H1 (cell line): ENCODE data around the gene GDF15. TPM values are rescaled to one million over a fixed set of nuclear protein-coding genes. Genes with fewer than 3 reads are reported as not detected.

Experiments
- CTCF ChIA-PET: fragments of 300-600 bp; sonication (Branson Sonifier 250); formaldehyde crosslinking; loops from one replicate; lab custom pipeline; 2021; ENCODE audit not compliant: partially characterized antibody; lab: Charles Lee
- POLR2A ChIA-PET: fragments of 300-600 bp; sonication (Branson Sonifier 250); formaldehyde crosslinking; loops from one replicate; lab custom pipeline; 2021; ENCODE audit warnings: inconsistent platforms; ENCODE audit not compliant: partially characterized antibody; lab: Charles Lee
- DNase-seq, 2 experiments: peaks; one replicate each; pipeline versions ENCODE4 v3.0.0 to v3.0.0-alpha.2; 2010 to 2022; ENCODE audit warnings: low spot score in 2 of 2, low read depth in 1 of 2, mixed read lengths in 1 of 2
- FAIRE-seq: peaks from 2 replicates; lab custom pipeline; 2011; peaks lifted over from hg19 to GRCh38; lab: Jason Lieb, UNC
- H2AFZ ChIP-seq: 2 replicates; pipeline ENCODE4 v1.8.1; 2012; ENCODE audit warnings: low read length, inconsistent platforms
- H2AK5ac ChIP-seq: 2 replicates; pipeline ENCODE4 v1.6.1; 2013; ENCODE audit warnings: low read depth, low read length
- H2BK120ac ChIP-seq: replicated peaks from 2 replicates; pipeline ENCODE3; 2013; ENCODE audit warnings: low read depth, low read length, inconsistent platforms
- H2BK12ac ChIP-seq: 2 replicates; pipeline ENCODE4 v1.6.1; 2013; ENCODE audit warnings: low read depth, low read length
- H2BK15ac ChIP-seq: 2 replicates; pipeline ENCODE4 v1.6.1; 2013; ENCODE audit warnings: low read length
- H2BK20ac ChIP-seq: 2 replicates; pipeline ENCODE4 v1.6.1; 2013; ENCODE audit warnings: low read length
- H2BK5ac ChIP-seq: 2 replicates; pipeline ENCODE4 v1.6.1; 2013; ENCODE audit warnings: low read depth, low read length
- H3K14ac ChIP-seq: 2 replicates; pipeline ENCODE4 v1.6.1; 2013; ENCODE audit warnings: inconsistent platforms; ENCODE audit not compliant: insufficient read length
- H3K18ac ChIP-seq: 2 replicates; pipeline ENCODE4 v1.6.1; 2013; ENCODE audit warnings: low read length; ENCODE audit errors: extremely low read depth
- H3K23ac ChIP-seq: 2 replicates; pipeline ENCODE4 v1.6.1; 2013; ENCODE audit warnings: inconsistent platforms; ENCODE audit not compliant: insufficient read length
- H3K23me2 ChIP-seq: 2 replicates; pipeline ENCODE4 v1.6.1; 2013; ENCODE audit warnings: low read depth, low read length
- H3K27ac ChIP-seq: 2 replicates; pipeline ENCODE4 v1.6.1; 2011; ENCODE audit warnings: low read depth, low read length, inconsistent platforms
- H3K27me3 ChIP-seq, 4 experiments: replicated peaks in 1 of 4; 1 replicate in 1 of 4; 2 replicates in 3 of 4; pipeline versions ENCODE4 v1.6.1 to v1.8.1; 2011 to 2013; ENCODE audit warnings: low read length in 3 of 4, mild to moderate bottlenecking in 3 of 4, inconsistent platforms in 2 of 4, mixed read lengths in 2 of 4, moderate library complexity in 1 of 4; ENCODE audit not compliant: control insufficient read depth in 3 of 4, insufficient read depth in 3 of 4; ENCODE audit errors: extremely low read depth in 1 of 4
- H3K36me3 ChIP-seq, 4 experiments: 2 replicates each; pipeline versions ENCODE4 v1.6.1 to v1.8.1; 2011 to 2013; ENCODE audit warnings: mild to moderate bottlenecking in 4 of 4, low read length in 3 of 4, moderate library complexity in 2 of 4, control low read depth in 1 of 4, inconsistent platforms in 1 of 4; ENCODE audit not compliant: insufficient read depth in 4 of 4, control insufficient read depth in 2 of 4
- H3K4ac ChIP-seq: replicated peaks from 2 replicates; pipeline ENCODE3; 2013; ENCODE audit warnings: low read length, low read depth, mixed read lengths, inconsistent platforms; ENCODE audit not compliant: insufficient read length
- H3K4me1 ChIP-seq, 4 experiments: replicated peaks in 1 of 4; 1 replicate in 1 of 4; 2 replicates in 3 of 4; pipeline versions ENCODE4 v1.6.1 to v1.8.1; 2011 to 2013; ENCODE audit warnings: low read length in 3 of 4, inconsistent platforms in 2 of 4, mixed read lengths in 1 of 4; ENCODE audit not compliant: insufficient read depth in 4 of 4, control insufficient read depth in 3 of 4
- H3K4me2 ChIP-seq, 2 experiments: 2 replicates each; pipeline versions ENCODE4 v1.6.1 to v1.8.1; 2011 to 2013; ENCODE audit warnings: low read depth in 2 of 2, low read length in 2 of 2, control low read depth in 1 of 2, inconsistent platforms in 1 of 2, mild to moderate bottlenecking in 1 of 2; ENCODE audit not compliant: insufficient read depth in 1 of 2
- H3K4me3 ChIP-seq, 4 experiments: fragments of 200-600, 300-600 bp in 1 of 4; sonication (generic), shearing (Covaris generic), sonication (Bioruptor Twin) in 1 of 4; 2 replicates each; pipeline versions ENCODE4 v1.5.1 to v1.8.1; 2011 to 2016; ENCODE audit warnings: low read length in 4 of 4, low read depth in 3 of 4, control low read depth in 2 of 4, inconsistent platforms in 2 of 4, mild to moderate bottlenecking in 2 of 4, mixed read lengths in 1 of 4, moderate library complexity in 1 of 4; ENCODE audit not compliant: insufficient read depth in 2 of 4; ENCODE audit errors: extremely low read depth in 1 of 4
- H3K56ac ChIP-seq: replicated peaks from 2 replicates; pipeline ENCODE3; 2013; ENCODE audit warnings: low read depth, mild to moderate bottlenecking, mixed read lengths, low read length, inconsistent platforms; ENCODE audit not compliant: insufficient read length
- H3K79me1 ChIP-seq: 2 replicates; pipeline ENCODE4 v1.6.1; 2013; ENCODE audit warnings: low read depth, low read length, control low read depth
- H3K79me2 ChIP-seq, 2 experiments: 2 replicates each; pipeline versions ENCODE4 v1.6.1 to v1.8.1; 2012 to 2013; ENCODE audit warnings: low read length in 2 of 2, mild to moderate bottlenecking in 2 of 2, inconsistent platforms in 1 of 2; ENCODE audit not compliant: insufficient read depth in 2 of 2, control insufficient read depth in 1 of 2
- H3K9ac ChIP-seq, 4 experiments: replicated peaks in 1 of 4; 1 replicate in 1 of 4; 2 replicates in 3 of 4; pipeline versions ENCODE4 v1.6.1 to v1.8.1; 2011 to 2013; ENCODE audit warnings: low read depth in 3 of 4, low read length in 3 of 4, control low read depth in 2 of 4, mild to moderate bottlenecking in 2 of 4, moderate library complexity in 2 of 4, inconsistent platforms in 1 of 4; ENCODE audit errors: extremely low read depth in 1 of 4
- H3K9me3 ChIP-seq, 2 experiments: 2 replicates each; pipeline versions ENCODE4 v1.6.1 to v1.8.1; 2012 to 2013; ENCODE audit warnings: mild to moderate bottlenecking in 2 of 2, moderate library complexity in 2 of 2, control low read depth in 1 of 2, inconsistent platforms in 1 of 2, low read depth in 1 of 2, low read length in 1 of 2, mixed read lengths in 1 of 2; ENCODE audit not compliant: insufficient read depth in 2 of 2
- H4K20me1 ChIP-seq, 2 experiments: replicated peaks in 1 of 2; 2 replicates each; pipeline versions ENCODE3 to v1.8.1; 2011 to 2013; ENCODE audit warnings: inconsistent platforms in 2 of 2, low read length in 2 of 2, mild to moderate bottlenecking in 1 of 2; ENCODE audit not compliant: insufficient read depth in 2 of 2, control insufficient read depth in 1 of 2
- H4K5ac ChIP-seq: 2 replicates; pipeline ENCODE4 v1.6.1; 2013; ENCODE audit warnings: low read length, low read depth, mixed read lengths, inconsistent platforms; ENCODE audit not compliant: insufficient read length
- H4K8ac ChIP-seq: 2 replicates; pipeline ENCODE4 v1.8.0; 2013; ENCODE audit warnings: mild to moderate bottlenecking, moderate library complexity, low read length, inconsistent platforms; ENCODE audit not compliant: insufficient read depth; ENCODE audit errors: extremely low read depth
- H4K91ac ChIP-seq: replicated peaks from 2 replicates; pipeline ENCODE3; 2013; ENCODE audit warnings: low read length, mixed read lengths, inconsistent platforms; ENCODE audit not compliant: insufficient read length
- CREB1 ChIP-seq: IDR thresholded peaks from 2 replicates; pipeline ENCODE4 v1.6.1; 2012; ENCODE audit warnings: inconsistent platforms
- EP300 ChIP-seq, 2 experiments: IDR thresholded peaks; 1 replicate in 1 of 2; 2 replicates in 1 of 2; pipeline ENCODE4 v1.6.1; 2011 to 2012; ENCODE audit warnings: low read depth in 2 of 2, low read length in 2 of 2, mild to moderate bottlenecking in 2 of 2, borderline replicate concordance in 1 of 2, inconsistent platforms in 1 of 2, moderate library complexity in 1 of 2
- JUND ChIP-seq: IDR thresholded peaks from 2 replicates; pipeline ENCODE4 v1.6.1; 2011; ENCODE audit warnings: mild to moderate bottlenecking, improper control_type of control experiment, low read length
- NRF1 ChIP-seq: IDR thresholded peaks from 2 replicates; pipeline ENCODE4 v1.6.1; 2011; ENCODE audit warnings: mild to moderate bottlenecking, low read depth, low read length, improper control_type of control experiment
- RNF2 ChIP-seq: fragments of 200-900, 300-1000 bp; sonication (generic); IDR thresholded peaks from 2 replicates; pipeline ENCODE4 v1.7.1; 2016; ENCODE audit warnings: borderline replicate concordance, low read depth, mild to moderate bottlenecking, antibody characterized with exemption, low read length; ENCODE audit not compliant: poor library complexity, severe bottlenecking; ENCODE audit errors: missing control alignments
- SIN3A ChIP-seq, 2 experiments: IDR thresholded peaks in 1 of 2; conservative IDR thresholded peaks in 1 of 2; 2 replicates each; pipeline ENCODE4 v1.6.1; 2011 to 2012; ENCODE audit warnings: low read length in 2 of 2, improper control_type of control experiment in 1 of 2, low read depth in 1 of 2, mild to moderate bottlenecking in 1 of 2
- TAF1 ChIP-seq: IDR thresholded peaks from 2 replicates; pipeline ENCODE4 v1.6.1; 2011; ENCODE audit warnings: mild to moderate bottlenecking, low read depth, low read length
- WGBS, 2 experiments: shearing (Covaris generic) in 1 of 2; methylation state at CpG; one replicate each; pipeline versions ENCODE4 v1.1.6 to v1.1.7; 2013 to 2015; ENCODE audit warnings: low lambda C conversion rate in 2 of 2, mixed read lengths in 2 of 2, inconsistent platforms in 1 of 2, low coverage in 1 of 2, missing lambda C conversion rate in 1 of 2; ENCODE audit not compliant: insufficient replicate concordance in 2 of 2, insufficient coverage in 1 of 2, insufficient read length in 1 of 2; ENCODE audit errors: extremely low coverage in 1 of 2, missing lambda C conversion rate in 1 of 2; 5-methylcytosine and 5-hydroxymethylcytosine counted together
- polyA plus RNA-seq, 7 experiments: library from polyadenylated mRNA; depleted of rRNA in 3 of 7; stranded (reverse) in 5 of 7; unstranded in 2 of 7; fragments of >200 nt in 5 of 7; fragments of 200-250 nt in 2 of 7; gene quantifications; 1 replicate in 5 of 7; 2 replicates in 1 of 7; 4 replicates in 1 of 7; pipeline versions ENCODE4 v1.2.1 to v1.2.3, GENCODE V29; 2011 to 2013; ENCODE audit warnings: missing spikeins in 2 of 7, mixed read lengths in 2 of 7
- total RNA-seq: library from RNA; stranded (reverse); fragmentation: NEBNext Ultra II Directional; extraction: Animal tissue kit (Norgen Biotek cat#: 25700); gene quantifications from 2 replicates; pipeline ENCODE4 v1.2.1, GENCODE V29; 2021
- TF ChIP-seq, protein P1 (sequence below), 3 experiments: IDR thresholded peaks; 1 replicate in 2 of 3; 2 replicates in 1 of 3; pipeline versions ENCODE4 v1.5.1 to v1.6.1; 2011; ENCODE audit warnings: low read length in 3 of 3, mild to moderate bottlenecking in 3 of 3, inconsistent platforms in 2 of 3, low read depth in 1 of 3, moderate library complexity in 1 of 3; ENCODE audit not compliant: insufficient read depth in 1 of 3; ENCODE audit errors: control extremely low read depth in 1 of 3

Gene GDF15
- total and polyA plus RNA-seq, 2 of the 8 experiments (the other 6 are each of a cell fraction or from before 2014, with no cell fraction given) = 4.1 to 8.5 TPM

DNA sequence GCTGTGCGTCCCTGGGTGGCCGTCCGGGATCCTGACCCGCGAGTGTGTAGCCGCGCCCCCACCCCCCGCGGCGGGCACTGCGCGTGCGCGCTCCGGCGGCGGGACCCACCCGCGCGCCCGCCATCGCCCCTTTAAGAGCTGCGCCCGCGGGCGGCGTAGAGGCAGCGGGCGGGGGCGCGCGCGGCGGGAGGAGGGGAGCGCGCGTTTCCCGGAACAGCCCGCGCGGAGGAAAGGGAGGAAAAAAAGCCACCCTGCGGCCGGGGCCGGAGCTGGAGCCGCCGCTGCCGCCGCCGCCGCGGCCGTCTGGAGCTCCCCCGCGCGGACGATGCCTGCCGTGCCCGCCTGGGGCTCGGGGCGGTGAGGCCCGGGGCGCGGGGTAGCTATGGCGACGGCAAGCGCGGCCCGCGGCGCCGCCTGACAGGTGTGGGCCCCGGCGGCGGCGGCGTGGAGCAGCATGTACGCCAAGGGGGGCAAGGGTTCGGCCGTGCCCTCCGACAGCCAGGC, 33.3 kb downstream of the GDF15 start, which contains the start of gene SSBP4:
TSS of gene SSBP4 (plus strand) at position 204 of the 504 bp plus-strand sequence. CDS start at position 455, 251 bp downstream.
- Histone ChIP-seq H3K56ac (peak within 1 kb of the TSS; percentile 16), H3K9ac (peak within 1 kb of the TSS in 1 of 4 experiments; percentile 13; a peak in 2 of 7 replicates), H2BK15ac (peak within 1 kb of the TSS; percentile 99), H3K23ac (no peak within 1 kb of the TSS), H3K27ac (no peak within 1 kb of the TSS), H3K27me3 (peaks cover 5 to 29% (median 23%) of the 10 kb centered on the region in 4 experiments), H3K79me2 (peaks cover 0 to 4% of the 10 kb centered on the region in 2 experiments; a peak in 1 of 4 replicates), H2BK20ac (peak within 1 kb of the TSS; percentile 66; the same call in 1 of the 2 replicates), H2AFZ (no peak within 1 kb of the TSS), H4K91ac (peak within 1 kb of the TSS; percentile 99), H2BK12ac (peak within 1 kb of the TSS; percentile 99; the same call in 1 of the 2 replicates), H3K23me2 (peaks cover 19% of the 10 kb centered on the region; the same call in 1 of the 2 replicates), H2BK5ac (peak within 1 kb of the TSS; percentile 75; the same call in 1 of the 2 replicates), H3K14ac (no peak within 1 kb of the TSS), H3K36me3 (no peaks in the 10 kb centered on the region), H2BK120ac (peak within 1 kb of the TSS; percentile 69), H3K4ac (peak within 1 kb of the TSS; percentile 59), H3K79me1 (no peaks in the 10 kb centered on the region), H4K8ac (peak within 1 kb of the TSS; percentile 45; the same call in 1 of the 2 replicates), H3K9me3 (no peaks in the 10 kb centered on the region), H2AK5ac (peak within 1 kb of the TSS; percentile 89; the same call in 1 of the 2 replicates), H3K18ac (peak within 1 kb of the TSS; percentile 71), H4K5ac (no peak within 1 kb of the TSS), H3K4me1 (peaks cover 0 to 39% (median 25%) of the 10 kb centered on the region in 4 experiments; a peak in 6 of 7 replicates), H4K20me1 (peaks cover 4 to 7% of the 10 kb centered on the region in 2 experiments), H3K4me3 (peak within 1 kb of the TSS; percentile 33 to 63 (median 46)), H3K4me2 (peak within 1 kb of the TSS; percentile 72 to 88)
- CTCF ChIA-PET = interaction anchor here (1.0 to 11.0 kb wide), 17 partner anchors 9 to 165 kb away, joined by 3 to 177 read pairs (median 4); partner anchors contain the start of gene GDF15
- FAIRE-seq (no peak), DNase-seq (peak in 1 of 2 experiments; percentile 87)
- POLR2A ChIA-PET = interaction anchor here (0.8 to 6.8 kb wide), 13 partner anchors 9 to 138 kb away, joined by 3 to 72 read pairs (median 4); partner anchors contain the start of genes JUND and PGPEP1
- whole genome bisulfite sequencing, 2 experiments = 0% methylated on average over 7 of the region's 80 CpGs; no CpG with 5 or more reads in 1 of the 2 experiments
- TF ChIP-seq RNF2 (no peak), TAF1 (0 out of 2 replicates have a peak, but pooled peaks have one; percentile 19), SIN3A (conservative IDR thresholded peaks at IDR 0.05 in 1 of 2, IDR thresholded peaks at IDR 0.05 in 1 of 2; ENCODE audit: low read depth in 1 of 2, low read length in 2 of 2) (peak in 1 of 2 experiments; percentile 84; a peak in 1 of 4 replicates), JUND (peak; percentile 66; the same call in 1 of the 2 replicates), EP300 (IDR thresholded peaks at IDR 0.05; ENCODE audit: borderline replicate concordance in 1 of 2, low read depth in 2 of 2, low read length in 2 of 2) (peak; percentile 62 to 98; a peak in 2 of 3 replicates), CREB1 (no peak), NRF1 (peak; percentile 27; the same call in 1 of the 2 replicates)
- TF ChIP-seq, protein P1, sequence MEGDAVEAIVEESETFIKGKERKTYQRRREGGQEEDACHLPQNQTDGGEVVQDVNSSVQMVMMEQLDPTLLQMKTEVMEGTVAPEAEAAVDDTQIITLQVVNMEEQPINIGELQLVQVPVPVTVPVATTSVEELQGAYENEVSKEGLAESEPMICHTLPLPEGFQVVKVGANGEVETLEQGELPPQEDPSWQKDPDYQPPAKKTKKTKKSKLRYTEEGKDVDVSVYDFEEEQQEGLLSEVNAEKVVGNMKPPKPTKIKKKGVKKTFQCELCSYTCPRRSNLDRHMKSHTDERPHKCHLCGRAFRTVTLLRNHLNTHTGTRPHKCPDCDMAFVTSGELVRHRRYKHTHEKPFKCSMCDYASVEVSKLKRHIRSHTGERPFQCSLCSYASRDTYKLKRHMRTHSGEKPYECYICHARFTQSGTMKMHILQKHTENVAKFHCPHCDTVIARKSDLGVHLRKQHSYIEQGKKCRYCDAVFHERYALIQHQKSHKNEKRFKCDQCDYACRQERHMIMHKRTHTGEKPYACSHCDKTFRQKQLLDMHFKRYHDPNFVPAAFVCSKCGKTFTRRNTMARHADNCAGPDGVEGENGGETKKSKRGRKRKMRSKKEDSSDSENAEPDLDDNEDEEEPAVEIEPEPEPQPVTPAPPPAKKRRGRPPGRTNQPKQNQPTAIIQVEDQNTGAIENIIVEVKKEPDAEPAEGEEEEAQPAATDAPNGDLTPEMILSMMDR (IDR thresholded peaks at IDR 0.05; ENCODE audit: control extremely low read depth in 1 of 3, insufficient read depth in 1 of 3, low read depth in 1 of 3, low read length in 3 of 3) = peak; percentile 32 to 80 (median 39)
